PC-9 (cell line): ENCODE results near the gene GOLGB1. TPM values are rescaled to one million over a fixed set of nuclear protein-coding genes. Genes with fewer than 3 reads are reported as not detected.

Source experiments
- BruUV-seq: library from RNA; stranded (reverse); fragments of 400-500 nt; replicated peaks from 2 replicates; lab custom pipeline; 2021; lab: Mats Ljungman, UMichigan
- CTCF ChIA-PET: fragments of 300-600 bp; sonication (Branson Sonifier 250); formaldehyde crosslinking; loops from one replicate; lab custom pipeline; 2022; ENCODE audit warnings: antibody characterized with exemption; lab: Charles Lee
- POLR2A ChIA-PET: fragments of 300-600 bp; sonication (Branson Sonifier 250); formaldehyde crosslinking; loops from one replicate; lab custom pipeline; 2022; ENCODE audit warnings: antibody characterized with exemption; ENCODE audit not compliant: unreplicated experiment; lab: Charles Lee
- DNase-seq, 2 experiments: peaks; one replicate each; pipeline versions ENCODE4 v3.0.0 to v3.0.0-alpha.2; 2015 to 2022; ENCODE audit warnings: mixed read lengths in 1 of 2
- H2AFZ ChIP-seq: fragments of 200-600 bp; sonication (generic); 2 replicates; pipeline ENCODE4 v1.8.1; 2017; ENCODE audit warnings: antibody characterized with exemption
- H3F3A ChIP-seq: fragments of 200-600 bp; sonication (generic); 2 replicates; pipeline ENCODE4 v1.8.1; 2017; ENCODE audit warnings: antibody characterized with exemption, mild to moderate bottlenecking, low read depth; ENCODE audit not compliant: insufficient read depth
- H3K27ac ChIP-seq: fragments of 200-600 bp; sonication (generic); 2 replicates; pipeline ENCODE4 v1.6.1; 2016; ENCODE audit warnings: mixed run types
- H3K27me3 ChIP-seq: fragments of 200-600 bp; sonication (generic); 2 replicates; pipeline ENCODE4 v1.6.1; 2016; ENCODE audit warnings: low read depth, mixed run types; ENCODE audit not compliant: insufficient read depth
- H3K36me3 ChIP-seq: fragments of 200-600 bp; sonication (generic); 2 replicates; pipeline ENCODE4 v1.6.1; 2016; ENCODE audit warnings: low read depth, mixed run types
- H3K4me1 ChIP-seq: fragments of 200-600 bp; sonication (generic); replicated peaks from 2 replicates; pipeline ENCODE4 v1.6.1; 2016; ENCODE audit warnings: mixed run types; ENCODE audit not compliant: insufficient read depth
- H3K4me2 ChIP-seq: fragments of 200-600 bp; sonication (generic); 2 replicates; pipeline ENCODE4 v1.6.1; 2017; ENCODE audit warnings: mixed run types
- H3K4me3 ChIP-seq: fragments of 200-600 bp; sonication (generic); 2 replicates; pipeline ENCODE4 v1.6.1; 2016; ENCODE audit warnings: mixed run types
- H3K79me2 ChIP-seq: fragments of 200-600 bp; sonication (generic); 2 replicates; pipeline ENCODE4 v1.6.1; 2017; ENCODE audit warnings: low read depth, mixed run types
- H3K9me2 ChIP-seq: fragments of 200-600 bp; sonication (generic); 2 replicates; pipeline ENCODE4 v1.8.1; 2017; ENCODE audit warnings: mild to moderate bottlenecking; ENCODE audit not compliant: insufficient read depth
- H3K9me3 ChIP-seq: fragments of 200-600 bp; sonication (generic); 2 replicates; pipeline ENCODE4 v1.8.1; 2016; ENCODE audit warnings: low read depth; ENCODE audit not compliant: insufficient read depth
- H4K20me1 ChIP-seq: fragments of 200-600 bp; sonication (generic); 2 replicates; pipeline ENCODE4 v1.8.1; 2017; ENCODE audit not compliant: insufficient read depth
- CTCF ChIP-seq: fragments of 200-600 bp; sonication (generic); conservative IDR thresholded peaks from 2 replicates; pipeline ENCODE4 v1.6.1; 2017; ENCODE audit warnings: mixed run types, antibody characterized with exemption, mild to moderate bottlenecking, moderate library complexity
- EZH2 ChIP-seq: fragments of 200-600 bp; sonication (generic); IDR thresholded peaks from 2 replicates; pipeline ENCODE4 v1.8.0; 2017; ENCODE audit warnings: antibody characterized with exemption, low read depth
- intact Hi-C: fragments of 100-400 bp; cut with micrococcal nuclease; formaldehyde crosslinking; loops from one replicate; pipeline ENCODE4 v1.10.0; 2022; ENCODE audit not compliant: unreplicated experiment
- total RNA-seq: library from RNA; stranded (reverse); gene quantifications from 2 replicates; pipeline ENCODE4 v1.2.3, GENCODE V29; 2021

Gene GOLGB1
- total RNA-seq, 1 experiment from 2014 or later, result 73.1 TPM

GRCh38 chr3:121710347-121710746 lies 39.2 kb downstream of the GOLGB1 start:
- Histone ChIP-seq H3K9me3 (no peaks in the 10 kb centered on the region), H2AFZ (no peak overlapping the region), H3F3A (0 out of 2 replicates have a peak, but pooled peaks cover 3% of the 10 kb centered on the region), H3K36me3 (peaks cover 37% of the 10 kb centered on the region), H3K79me2 (no peaks in the 10 kb centered on the region), H3K4me2 (no peak overlapping the region), H3K4me1 (no peaks in the 10 kb centered on the region), H3K4me3 (no peak overlapping the region), H3K27me3 (no peaks in the 10 kb centered on the region), H3K27ac (no peak overlapping the region), H3K9me2 (no peaks in the 10 kb centered on the region), H4K20me1 (0 out of 2 replicates have a peak, but pooled peaks cover 8% of the 10 kb centered on the region)
- CTCF ChIA-PET, result no interaction called here
- POLR2A ChIA-PET, result no interaction called here
- BruUV-seq, result no TSS peak
- intact Hi-C loops, result no loop called here
- TF ChIP-seq EZH2, result no peak
- TF ChIP-seq CTCF, result no peak
- DNase-seq, result no peak

- no peaks in the 10 kb centered on the region for H3K4me1 ChIP-seq
- H3K27me3 ChIP-seq, result no peaks in the 10 kb centered on the region
- no TSS peak for BruUV-seq
- H4K20me1 ChIP-seq, result peaks cover 12% of the 10 kb centered on the region; the same call in 1 of the 2 replicates
- no peak overlapping the region for H2AFZ ChIP-seq
- H3K4me2 ChIP-seq, result no peak overlapping the region
- no peaks in the 10 kb centered on the region for H3K9me3 ChIP-seq
- DNase-seq, result no peak
- CTCF ChIA-PET, result no interaction called here
- no peak overlapping the region for H3K27ac ChIP-seq
- intact Hi-C loops, result no loop called here
- H3F3A ChIP-seq, result peaks cover 8% of the 10 kb centered on the region; the same call in 1 of the 2 replicates
- no peak overlapping the region for H3K4me3 ChIP-seq
- POLR2A ChIA-PET, result interaction anchor here (0.6 kb wide), 1 partner anchor 35 kb away, joined by 3 read pairs; no protein-coding TSS in a partner anchor
- no peak for TF ChIP-seq EZH2
- TF ChIP-seq CTCF, result no peak
- no peaks in the 10 kb centered on the region for H3K9me2 ChIP-seq
- H3K36me3 ChIP-seq, result peaks cover 47% of the 10 kb centered on the region
- no peaks in the 10 kb centered on the region for H3K79me2 ChIP-seq
These were observed 41.8 kb downstream of the GOLGB1 start for GRCh38 chr3:121707531-121708273.

- Histone ChIP-seq H3K27ac (no peak overlapping the region), H2AFZ (no peak overlapping the region), H3K27me3 (no peaks in the 10 kb centered on the region), H4K20me1 (peaks cover 18% of the 10 kb centered on the region; the same call in 1 of the 2 replicates), H3K9me2 (no peaks in the 10 kb centered on the region), H3F3A (peaks cover 8% of the 10 kb centered on the region; the same call in 1 of the 2 replicates), H3K9me3 (no peaks in the 10 kb centered on the region), H3K36me3 (peaks cover 62% of the 10 kb centered on the region), H3K79me2 (no peaks in the 10 kb centered on the region), H3K4me3 (no peak overlapping the region), H3K4me1 (no peaks in the 10 kb centered on the region), H3K4me2 (no peak overlapping the region)
- CTCF ChIA-PET, result no interaction called here
- no TSS peak for BruUV-seq
- POLR2A ChIA-PET, result no interaction called here
- TF ChIP-seq CTCF (no peak), EZH2 (no peak)
- intact Hi-C loops, result no loop called here
- no peak for DNase-seq
These were observed 44.0 kb downstream of the GOLGB1 start for GRCh38 chr3:121705541-121705940.
